ENCODE data around the gene TOMM40.
"Not testable (repeated sequence)": the region's sequence is repeated elsewhere in the genome, so short reads cannot be mapped to it uniquely, and the experiment has no call there.

The TOMM40 gene
- total RNA-seq: 34.9 reads per million, percentile 60 among the genes with 10 or more reads in this experiment

- no peak for DNase-seq
Measured at GRCh38 chr19:44891016-44891882, at the start of gene TOMM40. TOMM40 (plus strand) TSS chr19:44891254; CDS start chr19:44891416, 162 bp downstream.

GRCh38 chr19:44845286-44845611 is 45.8 kb upstream of the TOMM40 start:
- no peak for DNase-seq

GRCh38 chr19:44845612-44846454 is 45.2 kb upstream of the TOMM40 start, which contains the start of gene NECTIN2:
NECTIN2 (plus strand) TSS chr19:44846297; CDS start chr19:44846526, 229 bp downstream.
- DNase-seq: peak; percentile 49

GRCh38 chr19:44846455-44847143 is 44.5 kb upstream of the TOMM40 start:
- no peak for DNase-seq

GRCh38 chr19:44847144-44848035 is 43.7 kb upstream of the TOMM40 start:
- DNase-seq: no peak

- DNase-seq: no peak
Measured at GRCh38 chr19:44848036-44848811, 42.8 kb upstream of the TOMM40 start.

- no peak for DNase-seq
Measured at GRCh38 chr19:44848812-44849447, 42.1 kb upstream of the TOMM40 start.

GRCh38 chr19:44850641-44851109 is 40.4 kb upstream of the TOMM40 start:
- no peak for DNase-seq

- no peak for DNase-seq
Measured at GRCh38 chr19:44851427-44851826, 39.6 kb upstream of the TOMM40 start.

- DNase-seq: no peak
Measured at GRCh38 chr19:44855606-44856005, 35.4 kb upstream of the TOMM40 start.

- DNase-seq: no peak
Measured at GRCh38 chr19:44856421-44857083, 34.5 kb upstream of the TOMM40 start.

GRCh38 chr19:44857837-44858236 is 33.2 kb upstream of the TOMM40 start:
- DNase-seq: no peak

- DNase-seq: not testable (repeated sequence)
Measured at GRCh38 chr19:44861576-44861975, 29.5 kb upstream of the TOMM40 start.

- no peak for DNase-seq
Measured at GRCh38 chr19:44863990-44864389, 27.1 kb upstream of the TOMM40 start.

GRCh38 chr19:44865196-44865767 is 25.8 kb upstream of the TOMM40 start:
- no peak for DNase-seq

GRCh38 chr19:44866664-44867063 is 24.4 kb upstream of the TOMM40 start:
- DNase-seq: no peak

GRCh38 chr19:44867578-44867977 is 23.5 kb upstream of the TOMM40 start:
- no peak for DNase-seq

- no peak for DNase-seq
Measured at GRCh38 chr19:44869733-44870470, 21.2 kb upstream of the TOMM40 start.

GRCh38 chr19:44871809-44872208 is 19.2 kb upstream of the TOMM40 start:
- DNase-seq: no peak

Measured in effector CD4-positive, alpha-beta T cell (primary cell).